ENCODE measurements around the gene ATOH8. TPM values are rescaled to one million over a fixed set of nuclear protein-coding genes. Genes with fewer than 3 reads are reported as not detected.

ATOH8 gene
- total RNA-seq, 4 donors from 2014 or later = 13.2 to 83.0 (median 45.3) TPM

- Histone ChIP-seq H3K36me3 (no peaks in the 10 kb centered on the region), H3K9me3 (no peaks in the 10 kb centered on the region), H3K4me3 (no peak overlapping the region), H3K4me1 (no peaks in the 10 kb centered on the region), H3K27me3 (no peaks in the 10 kb centered on the region), H3K27ac (no peak overlapping the region)
- peak in 1 of 2 donors; percentile 8 for DNase-seq
- no peak for TF ChIP-seq CTCF (IDR thresholded peaks at IDR 0.05)
- TF ChIP-seq POLR2A (IDR thresholded peaks at IDR 0.05) = no peak
- intact Hi-C loops (cut with DNase I; ENCODE audit: low total_unique reads) = no loop called here
Measured at GRCh38 chr2:85807756-85808155, 54.0 kb downstream of the ATOH8 start.

GRCh38 chr2:85810371-85811179, 56.8 kb downstream of the ATOH8 start:
- Histone ChIP-seq H3K4me1 (no peaks in the 10 kb centered on the region), H3K4me3 (no peak overlapping the region), H3K27ac (peak overlapping the region; percentile 69 to 70), H3K9me3 (no peaks in the 10 kb centered on the region), H3K36me3 (no peaks in the 10 kb centered on the region), H3K27me3 (no peaks in the 10 kb centered on the region)
- intact Hi-C loops (cut with DNase I; ENCODE audit: low total_unique reads) = loop anchor here (10.0 kb wide), 1 partner anchor 176 kb away; no protein-coding TSS in a partner anchor
- DNase-seq = no peak
- TF ChIP-seq POLR2A (IDR thresholded peaks at IDR 0.05) (no peak), CTCF (IDR thresholded peaks at IDR 0.05) (no peak)

- DNase-seq = peak; percentile 64 to 70
- H3K27me3 ChIP-seq = no peaks in the 10 kb centered on the region
- H3K36me3 ChIP-seq = no peaks in the 10 kb centered on the region
- peak overlapping the region; percentile 69 to 70 for H3K27ac ChIP-seq
- H3K9me3 ChIP-seq = no peaks in the 10 kb centered on the region
- H3K4me3 ChIP-seq = no peak overlapping the region
- H3K4me1 ChIP-seq = no peaks in the 10 kb centered on the region
- intact Hi-C loops (cut with DNase I; ENCODE audit: low total_unique reads) = loop anchor here (2.0 to 10.0 kb wide), 2 partner anchors 83 to 177 kb away; no protein-coding TSS in a partner anchor
- TF ChIP-seq CTCF (IDR thresholded peaks at IDR 0.05) (no peak), POLR2A (IDR thresholded peaks at IDR 0.05) (no peak)
Measured at GRCh38 chr2:85811180-85812093, 57.6 kb downstream of the ATOH8 start.

GRCh38 chr2:85812094-85812735, 58.4 kb downstream of the ATOH8 start:
- no peak for TF ChIP-seq POLR2A (IDR thresholded peaks at IDR 0.05)
- no peak for TF ChIP-seq CTCF (IDR thresholded peaks at IDR 0.05)
- DNase-seq = no peak

More at GRCh38 chr2:85812094-85812735, 58.4 kb downstream of the ATOH8 start:
- no peak overlapping the region for H3K27ac ChIP-seq
- no peaks in the 10 kb centered on the region for H3K36me3 ChIP-seq
- H3K4me1 ChIP-seq = no peaks in the 10 kb centered on the region
- no peaks in the 10 kb centered on the region for H3K9me3 ChIP-seq
- no peaks in the 10 kb centered on the region for H3K27me3 ChIP-seq
- H3K4me3 ChIP-seq = no peak overlapping the region
- intact Hi-C loops (cut with DNase I; ENCODE audit: low total_unique reads) = loop anchor here (2.0 to 10.0 kb wide), 2 partner anchors 83 to 177 kb away; no protein-coding TSS in a partner anchor

Data from uterus (tissue), 4 donors.